GM23338 (cell line): ENCODE results near the gene SPTBN2. TPM values are rescaled to one million over a fixed set of nuclear protein-coding genes. Genes with fewer than 3 reads are reported as not detected.

ENCODE experiments used
- ATAC-seq: fragments of 200-7000 bp; cut with Tn5 transposase; 3 replicates; pipeline ENCODE4 v1.9.1; 2020
- DNase-seq: peaks from one replicate; pipeline ENCODE4 v3.0.0-alpha.2; 2015; ENCODE audit warnings: low spot score
- H2AFZ ChIP-seq: fragments of 200-600 bp; sonication (generic); 2 replicates; pipeline ENCODE4 v1.8.0; 2016; ENCODE audit warnings: antibody characterized with exemption, mild to moderate bottlenecking, moderate library complexity
- H3F3A ChIP-seq: fragments of 200-600 bp; sonication (generic); replicated peaks from 2 replicates; pipeline ENCODE4 v1.8.0; 2017; ENCODE audit warnings: antibody characterized with exemption, mixed run types, low read depth
- H3K27ac ChIP-seq: fragments of 200-600 bp; sonication (generic); 2 replicates; pipeline ENCODE4 v1.6.1; 2016; ENCODE audit warnings: low read depth
- H3K27me3 ChIP-seq: fragments of 200-600 bp; sonication (generic); 2 replicates; pipeline ENCODE4 v1.8.0; 2016; ENCODE audit warnings: mild to moderate bottlenecking, mixed run types, moderate library complexity; ENCODE audit not compliant: insufficient read depth
- H3K36me3 ChIP-seq: fragments of 200-600 bp; sonication (generic); 2 replicates; pipeline ENCODE4 v1.8.0; 2016; ENCODE audit warnings: mild to moderate bottlenecking; ENCODE audit not compliant: insufficient read depth
- H3K4me1 ChIP-seq: fragments of 200-600 bp; sonication (generic); 2 replicates; pipeline ENCODE4 v1.8.0; 2016; ENCODE audit warnings: mild to moderate bottlenecking, moderate library complexity; ENCODE audit not compliant: insufficient read depth
- H3K4me2 ChIP-seq: fragments of 200-600 bp; sonication (generic); 2 replicates; pipeline ENCODE4 v1.7.1; 2017; ENCODE audit warnings: mixed run types
- H3K4me3 ChIP-seq: fragments of 200-600 bp; sonication (generic); 2 replicates; pipeline ENCODE4 v1.6.1; 2016; ENCODE audit warnings: mixed run types
- H3K79me2 ChIP-seq: fragments of 200-600 bp; sonication (generic); replicated peaks from 2 replicates; pipeline ENCODE4 v1.8.0; 2017; ENCODE audit warnings: mild to moderate bottlenecking; ENCODE audit not compliant: insufficient read depth
- H3K9me2 ChIP-seq: fragments of 200-600 bp; sonication (generic); 2 replicates; pipeline ENCODE4 v1.8.0; 2017; ENCODE audit not compliant: insufficient read depth
- H4K20me1 ChIP-seq: fragments of 200-600 bp; sonication (generic); replicated peaks from 2 replicates; pipeline ENCODE4 v1.8.0; 2017; ENCODE audit warnings: mild to moderate bottlenecking; ENCODE audit not compliant: insufficient read depth
- H3K27ac Mint-ChIP-seq: 2 replicates; pipeline ENCODE4 v1.8.0; 2020; ENCODE audit warnings: inconsistent platforms, mild to moderate bottlenecking, moderate library complexity, mixed read lengths
- H3K27me3 Mint-ChIP-seq: 3 replicates; pipeline ENCODE4 v1.8.0; 2022; ENCODE audit warnings: low read depth, mild to moderate bottlenecking, moderate library complexity, mixed read lengths, inconsistent platforms; ENCODE audit not compliant: insufficient read depth, poor library complexity
- H3K36me3 Mint-ChIP-seq: 3 replicates; pipeline ENCODE4 v1.8.0; 2021; ENCODE audit warnings: low read depth, mild to moderate bottlenecking, inconsistent platforms, moderate library complexity, mixed read lengths
- H3K4me1 Mint-ChIP-seq: 3 replicates; pipeline ENCODE4 v1.8.0; 2020; ENCODE audit warnings: mild to moderate bottlenecking, inconsistent platforms, mixed read lengths
- H3K4me3 Mint-ChIP-seq: 3 replicates; pipeline ENCODE4 v1.8.0; 2021; ENCODE audit warnings: moderate library complexity, mild to moderate bottlenecking, inconsistent platforms, mixed read lengths
- H3K9me3 Mint-ChIP-seq: 3 replicates; pipeline ENCODE4 v1.8.0; 2020; ENCODE audit warnings: moderate library complexity, mild to moderate bottlenecking, inconsistent platforms, mixed read lengths
- EZH2phosphoT487 ChIP-seq: fragments of 200-600 bp; sonication (generic); IDR thresholded peaks from one replicate; pipeline ENCODE4 v1.8.1; 2018; ENCODE audit warnings: antibody characterized with exemption; ENCODE audit not compliant: unreplicated experiment
- NANOG ChIP-seq: IDR thresholded peaks from 2 replicates; pipeline ENCODE4 v1.6.1; 2016; ENCODE audit warnings: antibody characterized with exemption, borderline replicate concordance
- ZNF114 ChIP-seq: fragments of 250-450 bp; sonication (Bioruptor Pico); IDR thresholded peaks from 2 replicates; pipeline ENCODE4 v1.5.0; 2020; ENCODE audit warnings: mild to moderate bottlenecking, moderate library complexity
- ZNF331 ChIP-seq: fragments of 250-450 bp; sonication (Bioruptor Pico); IDR thresholded peaks from 2 replicates; pipeline ENCODE4 v1.5.0; 2020; ENCODE audit warnings: low read depth, mild to moderate bottlenecking, moderate library complexity
- polyA plus RNA-seq: library from polyadenylated mRNA; unstranded; fragments of >200 nt; fragmentation: Nextera tagmentation; extraction: Ambion mirVana; gene quantifications from 2 replicates; pipeline ENCODE4 v1.2.1, GENCODE V29; 2016
- total RNA-seq: library from RNA; depleted of rRNA; stranded (reverse); fragments of >200 nt; shearing (Covaris generic); gene quantifications from 2 replicates; pipeline ENCODE4 v1.2.3, GENCODE V29; 2014
- TF ChIP-seq, protein P1 (sequence below): fragments of 250-450 bp; sonication (Bioruptor Pico); IDR thresholded peaks from 2 replicates; pipeline ENCODE4 v1.5.0; 2020; ENCODE audit warnings: mild to moderate bottlenecking, moderate library complexity

SPTBN2 gene
- total and polyA plus RNA-seq, 2 experiments from 2014 or later = 7.7 to 49.1 TPM

DNA sequence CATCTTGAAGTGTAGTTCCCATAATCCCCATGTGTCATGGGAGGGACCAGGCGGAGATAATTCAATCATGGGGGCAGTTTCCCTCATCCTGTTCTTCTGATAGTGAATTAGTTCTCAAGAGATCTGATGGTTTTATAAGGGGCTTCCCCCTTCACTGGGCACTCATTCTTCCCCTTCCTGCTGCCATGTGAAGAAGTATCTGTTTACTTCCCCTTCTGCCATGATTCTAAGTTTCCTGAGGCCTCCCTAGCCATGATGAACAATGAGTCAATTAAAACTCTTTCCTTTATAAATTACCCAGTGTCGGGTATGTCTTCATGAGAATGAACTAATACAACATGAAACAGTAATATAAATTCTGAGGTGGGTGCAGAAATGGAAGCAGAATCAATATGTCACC is 12.1 kb upstream of the SPTBN2 start (continued):
- TF ChIP-seq, protein P1, sequence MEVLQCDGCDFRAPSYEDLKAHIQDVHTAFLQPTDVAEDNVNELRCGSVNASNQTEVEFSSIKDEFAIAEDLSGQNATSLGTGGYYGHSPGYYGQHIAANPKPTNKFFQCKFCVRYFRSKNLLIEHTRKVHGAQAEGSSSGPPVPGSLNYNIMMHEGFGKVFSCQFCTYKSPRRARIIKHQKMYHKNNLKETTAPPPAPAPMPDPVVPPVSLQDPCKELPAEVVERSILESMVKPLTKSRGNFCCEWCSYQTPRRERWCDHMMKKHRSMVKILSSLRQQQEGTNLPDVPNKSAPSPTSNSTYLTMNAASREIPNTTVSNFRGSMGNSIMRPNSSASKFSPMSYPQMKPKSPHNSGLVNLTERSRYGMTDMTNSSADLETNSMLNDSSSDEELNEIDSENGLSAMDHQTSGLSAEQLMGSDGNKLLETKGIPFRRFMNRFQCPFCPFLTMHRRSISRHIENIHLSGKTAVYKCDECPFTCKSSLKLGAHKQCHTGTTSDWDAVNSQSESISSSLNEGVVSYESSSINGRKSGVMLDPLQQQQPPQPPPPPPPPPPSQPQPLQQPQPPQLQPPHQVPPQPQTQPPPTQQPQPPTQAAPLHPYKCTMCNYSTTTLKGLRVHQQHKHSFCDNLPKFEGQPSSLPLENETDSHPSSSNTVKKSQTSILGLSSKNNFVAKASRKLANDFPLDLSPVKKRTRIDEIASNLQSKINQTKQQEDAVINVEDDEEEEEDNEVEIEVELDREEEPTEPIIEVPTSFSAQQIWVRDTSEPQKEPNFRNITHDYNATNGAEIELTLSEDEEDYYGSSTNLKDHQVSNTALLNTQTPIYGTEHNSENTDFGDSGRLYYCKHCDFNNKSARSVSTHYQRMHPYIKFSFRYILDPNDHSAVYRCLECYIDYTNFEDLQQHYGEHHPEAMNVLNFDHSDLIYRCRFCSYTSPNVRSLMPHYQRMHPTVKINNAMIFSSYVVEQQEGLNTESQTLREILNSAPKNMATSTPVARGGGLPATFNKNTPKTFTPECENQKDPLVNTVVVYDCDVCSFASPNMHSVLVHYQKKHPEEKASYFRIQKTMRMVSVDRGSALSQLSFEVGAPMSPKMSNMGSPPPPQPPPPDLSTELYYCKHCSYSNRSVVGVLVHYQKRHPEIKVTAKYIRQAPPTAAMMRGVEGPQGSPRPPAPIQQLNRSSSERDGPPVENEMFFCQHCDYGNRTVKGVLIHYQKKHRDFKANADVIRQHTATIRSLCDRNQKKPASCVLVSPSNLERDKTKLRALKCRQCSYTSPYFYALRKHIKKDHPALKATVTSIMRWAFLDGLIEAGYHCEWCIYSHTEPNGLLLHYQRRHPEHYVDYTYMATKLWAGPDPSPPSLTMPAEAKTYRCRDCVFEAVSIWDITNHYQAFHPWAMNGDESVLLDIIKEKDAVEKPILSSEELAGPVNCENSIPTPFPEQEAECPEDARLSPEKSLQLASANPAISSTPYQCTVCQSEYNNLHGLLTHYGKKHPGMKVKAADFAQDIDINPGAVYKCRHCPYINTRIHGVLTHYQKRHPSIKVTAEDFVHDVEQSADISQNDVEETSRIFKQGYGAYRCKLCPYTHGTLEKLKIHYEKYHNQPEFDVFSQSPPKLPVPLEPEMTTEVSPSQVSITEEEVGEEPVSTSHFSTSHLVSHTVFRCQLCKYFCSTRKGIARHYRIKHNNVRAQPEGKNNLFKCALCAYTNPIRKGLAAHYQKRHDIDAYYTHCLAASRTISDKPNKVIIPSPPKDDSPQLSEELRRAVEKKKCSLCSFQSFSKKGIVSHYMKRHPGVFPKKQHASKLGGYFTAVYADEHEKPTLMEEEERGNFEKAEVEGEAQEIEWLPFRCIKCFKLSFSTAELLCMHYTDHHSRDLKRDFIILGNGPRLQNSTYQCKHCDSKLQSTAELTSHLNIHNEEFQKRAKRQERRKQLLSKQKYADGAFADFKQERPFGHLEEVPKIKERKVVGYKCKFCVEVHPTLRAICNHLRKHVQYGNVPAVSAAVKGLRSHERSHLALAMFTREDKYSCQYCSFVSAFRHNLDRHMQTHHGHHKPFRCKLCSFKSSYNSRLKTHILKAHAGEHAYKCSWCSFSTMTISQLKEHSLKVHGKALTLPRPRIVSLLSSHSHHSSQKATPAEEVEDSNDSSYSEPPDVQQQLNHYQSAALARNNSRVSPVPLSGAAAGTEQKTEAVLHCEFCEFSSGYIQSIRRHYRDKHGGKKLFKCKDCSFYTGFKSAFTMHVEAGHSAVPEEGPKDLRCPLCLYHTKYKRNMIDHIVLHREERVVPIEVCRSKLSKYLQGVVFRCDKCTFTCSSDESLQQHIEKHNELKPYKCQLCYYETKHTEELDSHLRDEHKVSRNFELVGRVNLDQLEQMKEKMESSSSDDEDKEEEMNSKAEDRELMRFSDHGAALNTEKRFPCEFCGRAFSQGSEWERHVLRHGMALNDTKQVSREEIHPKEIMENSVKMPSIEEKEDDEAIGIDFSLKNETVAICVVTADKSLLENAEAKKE (CRISPR knock-in tag) = no peak

- Histone ChIP-seq H3K4me1 (no peaks in the 10 kb centered on the region), H3K36me3 (no peaks in the 10 kb centered on the region), H4K20me1 (no peaks in the 10 kb centered on the region), H3K9me2 (no peaks in the 10 kb centered on the region), H3K27me3 (no peaks in the 10 kb centered on the region), H3K79me2 (no peaks in the 10 kb centered on the region), H3K4me2 (no peak overlapping the region), H3F3A (0 out of 2 replicates have a peak, but pooled peaks cover 3% of the 10 kb centered on the region), H3K4me3 (no peak overlapping the region), H3K27ac (no peak overlapping the region), H2AFZ (no peak overlapping the region)
- Mint-ChIP-seq H3K27me3 (peaks cover 6% of the 10 kb centered on the region), H3K4me3 (no peak overlapping the region), H3K36me3 (no peaks in the 10 kb centered on the region), H3K9me3 (no peaks in the 10 kb centered on the region), H3K4me1 (peaks cover 6% of the 10 kb centered on the region; the same call in 2 of the 3 replicates), H3K27ac (no peak overlapping the region)
- ATAC-seq (no peak), DNase-seq (no peak)
- TF ChIP-seq EZH2phosphoT487 = no peak
- TF ChIP-seq ZNF331 (CRISPR knock-in tag) = no peak
- TF ChIP-seq NANOG = no peak
- TF ChIP-seq ZNF114 (CRISPR knock-in tag) = no peak
Observed at GRCh38 chr11:66739983-66740382, 11.0 kb upstream of the SPTBN2 start.
